Right lobe of liver (tissue), 4 donors: ENCODE data around the gene EPS15.
"Not testable (repeated sequence)": the region's sequence is repeated elsewhere in the genome, so short reads cannot be mapped to it uniquely, and the experiment has no call there.

Experiments
- CTCF ChIP-seq, 4 donors: fragments of 200-600 bp in 3 of 4; fragments of 450-650 bp in 1 of 4; IDR thresholded peaks; one replicate each; pipeline versions ENCODE4 v1.5.1 to v1.8.0; 2016 to 2022; ENCODE audit warnings: antibody characterized with exemption in 4 of 4, mild to moderate bottlenecking in 2 of 4
- POLR2A ChIP-seq: fragments of 450-650 bp; IDR thresholded peaks from one replicate; pipeline ENCODE4 v1.6.1; 2017; ENCODE audit warnings: antibody characterized with exemption, mild to moderate bottlenecking
- donor health status: DM: no; HTN: no; CAD: no.
- donor health status: DM: no; HTN: no; CAD: no.
- donor health status: DM: no; HTN: yes; CAD: no.

- TF ChIP-seq CTCF (IDR thresholded peaks at IDR 0.05); POLR2A: not testable (repeated sequence)
These were observed 128.4 kb downstream of the EPS15 start for GRCh38 chr1:51390641-51391040.
